Stomach smooth muscle (tissue), 2 donors: ENCODE data around the gene TMEM132C.
A peak's percentile ranks its signal among the peaks of the same experiment; 100 is the strongest.

Source experiments
- H3K27ac ChIP-seq: one replicate; pipeline ENCODE4 v1.7.0; 2013; ENCODE audit warnings: mild to moderate bottlenecking, low read length, inconsistent platforms
- H3K27me3 ChIP-seq, 2 donors: one replicate each; pipeline ENCODE4 v1.7.0; 2013; ENCODE audit warnings: low read length in 2 of 2; ENCODE audit not compliant: insufficient read depth in 2 of 2, control insufficient read depth in 1 of 2
- H3K36me3 ChIP-seq, 2 donors: one replicate each; pipeline ENCODE4 v1.7.0; 2013; ENCODE audit warnings: low read length in 2 of 2; ENCODE audit not compliant: control insufficient read depth in 2 of 2, insufficient read depth in 2 of 2
- H3K4me1 ChIP-seq: one replicate; pipeline ENCODE4 v1.7.0; 2013; ENCODE audit warnings: low read length; ENCODE audit not compliant: control insufficient read depth, insufficient read depth
- H3K4me3 ChIP-seq, 2 donors: one replicate each; pipeline ENCODE4 v1.7.0; 2013; ENCODE audit warnings: low read length in 2 of 2
- H3K9ac ChIP-seq, 2 donors: one replicate each; pipeline ENCODE4 v1.7.0; 2013; ENCODE audit warnings: low read length in 2 of 2, mild to moderate bottlenecking in 1 of 2
- H3K9me3 ChIP-seq, 2 donors: one replicate each; pipeline ENCODE4 v1.7.0; 2013; ENCODE audit warnings: low read length in 2 of 2; ENCODE audit not compliant: control insufficient read depth in 2 of 2
- donor health status: healthy.
- donor health status: Pancreatic carcinoma.

TMEM132C gene

DNA sequence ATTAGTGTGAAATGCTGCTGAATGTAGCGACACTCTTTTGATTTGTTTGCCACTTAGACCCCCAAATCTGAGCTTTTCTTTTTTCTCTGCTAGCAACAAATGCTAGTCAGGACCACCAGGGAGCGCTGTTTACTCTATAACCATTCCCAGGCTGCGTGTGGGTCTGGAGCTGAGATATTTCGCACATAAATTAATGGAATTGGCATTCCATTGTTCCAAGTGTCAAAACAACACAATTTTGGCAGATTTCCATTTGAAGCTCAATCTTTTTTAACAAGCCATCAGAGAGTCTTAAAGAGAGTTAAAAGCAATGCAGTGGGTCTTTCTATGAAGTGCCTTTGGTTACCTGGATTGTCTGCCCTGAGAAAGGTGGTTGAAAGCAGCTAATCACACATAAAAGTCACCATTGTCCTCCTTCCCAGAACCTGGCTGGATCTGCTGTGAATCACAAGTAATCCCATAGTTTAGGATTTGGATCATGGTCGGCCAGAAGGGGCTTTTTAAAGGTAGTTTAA lies 7.4 kb upstream of the TMEM132C start:
- H3K4me3 ChIP-seq, result no peak overlapping the region
- no peak overlapping the region for H3K9ac ChIP-seq
- H3K36me3 ChIP-seq, result no peaks in the 10 kb centered on the region
- no peak overlapping the region for H3K27ac ChIP-seq
- H3K27me3 ChIP-seq, result peaks cover 6 to 9% of the 10 kb centered on the region in 2 donors
- no peaks in the 10 kb centered on the region for H3K4me1 ChIP-seq
- peaks cover 0 to 6% of the 10 kb centered on the region in 2 donors for H3K9me3 ChIP-seq

DNA sequence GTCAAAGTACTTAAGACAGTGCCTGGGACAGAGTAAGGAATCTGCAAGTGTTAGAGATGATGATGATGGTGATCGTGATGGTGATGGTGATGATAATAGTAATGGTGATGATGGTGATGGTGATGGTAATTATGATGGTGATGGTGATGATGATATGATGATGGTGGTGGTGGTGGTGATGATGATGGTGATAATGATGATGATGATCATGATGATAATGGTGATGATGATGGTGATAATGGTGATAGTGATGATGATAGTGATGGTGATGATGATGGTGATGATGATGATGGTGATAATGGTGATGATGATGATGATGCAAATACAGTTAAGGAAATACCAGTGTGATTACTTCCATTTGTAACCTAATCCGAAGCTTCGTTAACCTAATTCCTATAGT lies 5.2 kb upstream of the TMEM132C start:
- Histone ChIP-seq H3K27me3 (peaks cover 15 to 20% of the 10 kb centered on the region in 2 donors), H3K9me3 (peaks cover 0 to 6% of the 10 kb centered on the region in 2 donors), H3K27ac (no peak overlapping the region), H3K9ac (no peak overlapping the region), H3K36me3 (no peaks in the 10 kb centered on the region), H3K4me3 (no peak overlapping the region), H3K4me1 (no peaks in the 10 kb centered on the region)

GRCh38 chr12:128265566-128265965 lies 1.4 kb upstream of the TMEM132C start:
- H3K4me3 ChIP-seq, result no peak overlapping the region
- no peak overlapping the region for H3K9ac ChIP-seq
- no peaks in the 10 kb centered on the region for H3K36me3 ChIP-seq
- H3K27me3 ChIP-seq, result peaks cover 22 to 44% of the 10 kb centered on the region in 2 donors
- H3K27ac ChIP-seq, result no peak overlapping the region
- H3K9me3 ChIP-seq, result peaks cover 0 to 6% of the 10 kb centered on the region in 2 donors
- no peaks in the 10 kb centered on the region for H3K4me1 ChIP-seq

- Histone ChIP-seq H3K4me1 (no peaks in the 10 kb centered on the region), H3K27me3 (peaks cover 22 to 44% of the 10 kb centered on the region in 2 donors), H3K9ac (no peak overlapping the region), H3K36me3 (no peaks in the 10 kb centered on the region), H3K4me3 (peak overlapping the region in 1 of 2 donors; percentile 22), H3K27ac (no peak overlapping the region), H3K9me3 (peaks cover 0 to 6% of the 10 kb centered on the region in 2 donors)
Measured at GRCh38 chr12:128266086-128266485, 884 bp upstream of the TMEM132C start.

GRCh38 chr12:128266541-128267130 lies 334 bp upstream of the TMEM132C start:
- Histone ChIP-seq H3K36me3 (no peaks in the 10 kb centered on the region), H3K9ac (no peak overlapping the region), H3K4me1 (no peaks in the 10 kb centered on the region), H3K27ac (no peak overlapping the region), H3K9me3 (peaks cover 0 to 6% of the 10 kb centered on the region in 2 donors), H3K27me3 (peaks cover 22 to 44% of the 10 kb centered on the region in 2 donors), H3K4me3 (peak overlapping the region; percentile 22 to 25)

GRCh38 chr12:128267651-128268378 lies 845 bp downstream of the TMEM132C start:
- Histone ChIP-seq H3K27ac (no peak overlapping the region), H3K9ac (no peak overlapping the region), H3K4me1 (no peaks in the 10 kb centered on the region), H3K4me3 (peak overlapping the region in 1 of 2 donors; percentile 40), H3K27me3 (peaks cover 20 to 44% of the 10 kb centered on the region in 2 donors), H3K9me3 (peaks cover 0 to 6% of the 10 kb centered on the region in 2 donors), H3K36me3 (no peaks in the 10 kb centered on the region)

DNA sequence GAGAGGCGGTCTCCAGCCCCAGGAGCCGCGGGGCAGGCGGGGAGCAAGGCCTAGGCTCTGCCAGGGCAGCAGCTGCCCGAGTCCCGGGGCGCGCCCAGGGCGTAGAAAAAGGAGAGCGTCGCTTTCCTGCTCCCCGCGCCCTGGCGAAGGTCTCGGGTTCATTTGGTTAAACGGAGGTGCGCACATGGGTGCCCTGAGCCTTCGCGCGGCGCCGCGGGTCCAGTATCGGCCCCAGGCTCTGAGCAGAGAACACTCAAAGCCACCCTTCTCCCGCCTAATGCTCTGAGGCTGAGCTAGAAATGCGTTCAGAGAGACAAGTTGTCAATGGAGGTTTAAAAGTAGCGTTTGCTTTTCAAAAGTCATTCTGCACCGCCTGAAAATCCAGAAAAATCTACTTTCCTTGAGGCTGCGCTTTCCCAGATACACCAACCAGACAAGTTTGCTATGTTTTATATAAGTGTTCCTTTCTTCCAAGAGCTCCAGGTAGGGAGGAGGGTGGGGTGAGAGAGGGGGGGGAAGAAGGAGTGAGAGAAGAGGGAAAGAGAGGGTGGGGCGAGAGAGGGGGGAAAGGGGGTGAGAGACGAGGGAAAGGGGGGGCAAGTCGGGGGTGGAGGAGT lies 1.5 kb downstream of the TMEM132C start:
- Histone ChIP-seq H3K9ac (no peak overlapping the region), H3K4me1 (no peaks in the 10 kb centered on the region), H3K4me3 (peak overlapping the region in 1 of 2 donors; percentile 40), H3K9me3 (peaks cover 0 to 4% of the 10 kb centered on the region in 2 donors), H3K27ac (no peak overlapping the region), H3K27me3 (peaks cover 20 to 44% of the 10 kb centered on the region in 2 donors), H3K36me3 (no peaks in the 10 kb centered on the region)

GRCh38 chr12:128269181-128269591 lies 2.2 kb downstream of the TMEM132C start:
- H3K9me3 ChIP-seq, result peaks cover 0 to 3% of the 10 kb centered on the region in 2 donors
- H3K27me3 ChIP-seq, result peaks cover 20 to 44% of the 10 kb centered on the region in 2 donors
- H3K36me3 ChIP-seq, result no peaks in the 10 kb centered on the region
- H3K9ac ChIP-seq, result no peak overlapping the region
- no peak overlapping the region for H3K27ac ChIP-seq
- H3K4me1 ChIP-seq, result no peaks in the 10 kb centered on the region
- H3K4me3 ChIP-seq, result peak overlapping the region in 1 of 2 donors; percentile 3

- H3K27me3 ChIP-seq, result no peaks in the 10 kb centered on the region
- H3K9me3 ChIP-seq, result peaks cover 0 to 8% of the 10 kb centered on the region in 2 donors
- no peak overlapping the region for H3K27ac ChIP-seq
- no peak overlapping the region for H3K4me3 ChIP-seq
- no peaks in the 10 kb centered on the region for H3K4me1 ChIP-seq
- no peak overlapping the region for H3K9ac ChIP-seq
- H3K36me3 ChIP-seq, result no peaks in the 10 kb centered on the region
Measured at GRCh38 chr12:128276471-128276870, 9.5 kb downstream of the TMEM132C start.

DNA sequence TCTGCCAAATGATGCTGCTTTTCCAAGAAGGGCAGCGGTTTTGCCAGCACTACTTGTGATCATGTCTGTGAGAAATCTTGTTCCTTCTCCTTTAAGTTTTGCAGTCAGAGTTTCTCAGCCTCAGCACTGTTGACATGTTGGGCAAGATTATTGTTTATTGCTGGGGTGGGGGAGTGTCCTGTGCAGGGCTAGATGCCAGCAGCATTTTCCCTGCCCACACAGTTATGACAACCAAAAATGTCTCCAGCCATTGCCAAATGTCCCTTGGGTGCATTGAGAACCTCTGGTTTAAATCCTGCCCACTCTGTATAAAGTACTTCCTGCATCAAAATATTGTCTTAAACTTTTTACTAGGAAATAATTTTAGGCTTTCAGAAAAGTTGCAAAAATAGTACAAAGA lies 20.0 kb downstream of the TMEM132C start:
- H3K4me3 ChIP-seq, result no peak overlapping the region

More for the DNA sequence above, 20.0 kb downstream of the TMEM132C start:
- Histone ChIP-seq H3K36me3 (no peaks in the 10 kb centered on the region), H3K27ac (no peak overlapping the region), H3K27me3 (peaks cover 0 to 2% of the 10 kb centered on the region in 2 donors), H3K4me1 (peaks cover 4% of the 10 kb centered on the region), H3K9me3 (peaks cover 3 to 5% of the 10 kb centered on the region in 2 donors), H3K9ac (no peak overlapping the region)
